ENCODE results near the gene TBC1D4.

Gene TBC1D4

DNA sequence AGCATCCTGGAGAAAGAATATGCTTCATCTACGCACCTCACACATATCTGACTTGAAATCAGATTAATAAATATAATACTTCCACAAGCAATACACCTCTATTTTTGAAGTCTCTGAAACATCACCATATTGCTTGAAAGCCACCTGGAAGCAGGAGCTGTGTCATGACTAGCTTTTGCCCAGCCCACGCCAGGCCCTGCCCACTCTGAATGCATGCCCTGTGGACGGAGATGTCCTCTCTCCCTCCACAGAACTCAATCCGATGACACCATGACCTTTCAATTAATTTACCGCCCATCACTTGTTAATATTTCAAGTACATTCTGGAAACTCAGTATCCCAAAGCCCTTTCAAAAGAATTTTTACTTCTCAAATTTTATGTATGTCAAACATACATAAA is 108.0 kb downstream of the TBC1D4 start:
- H3K4me3 ChIP-seq (replicated peaks; ENCODE audit: low read depth, low read length): no peak overlapping the region
- DNase-seq (ENCODE audit: low read depth): no peak
- TF ChIP-seq, protein P1, sequence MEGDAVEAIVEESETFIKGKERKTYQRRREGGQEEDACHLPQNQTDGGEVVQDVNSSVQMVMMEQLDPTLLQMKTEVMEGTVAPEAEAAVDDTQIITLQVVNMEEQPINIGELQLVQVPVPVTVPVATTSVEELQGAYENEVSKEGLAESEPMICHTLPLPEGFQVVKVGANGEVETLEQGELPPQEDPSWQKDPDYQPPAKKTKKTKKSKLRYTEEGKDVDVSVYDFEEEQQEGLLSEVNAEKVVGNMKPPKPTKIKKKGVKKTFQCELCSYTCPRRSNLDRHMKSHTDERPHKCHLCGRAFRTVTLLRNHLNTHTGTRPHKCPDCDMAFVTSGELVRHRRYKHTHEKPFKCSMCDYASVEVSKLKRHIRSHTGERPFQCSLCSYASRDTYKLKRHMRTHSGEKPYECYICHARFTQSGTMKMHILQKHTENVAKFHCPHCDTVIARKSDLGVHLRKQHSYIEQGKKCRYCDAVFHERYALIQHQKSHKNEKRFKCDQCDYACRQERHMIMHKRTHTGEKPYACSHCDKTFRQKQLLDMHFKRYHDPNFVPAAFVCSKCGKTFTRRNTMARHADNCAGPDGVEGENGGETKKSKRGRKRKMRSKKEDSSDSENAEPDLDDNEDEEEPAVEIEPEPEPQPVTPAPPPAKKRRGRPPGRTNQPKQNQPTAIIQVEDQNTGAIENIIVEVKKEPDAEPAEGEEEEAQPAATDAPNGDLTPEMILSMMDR (IDR thresholded peaks at IDR 0.05; ENCODE audit: low read length, missing control alignments): no peak

DNA sequence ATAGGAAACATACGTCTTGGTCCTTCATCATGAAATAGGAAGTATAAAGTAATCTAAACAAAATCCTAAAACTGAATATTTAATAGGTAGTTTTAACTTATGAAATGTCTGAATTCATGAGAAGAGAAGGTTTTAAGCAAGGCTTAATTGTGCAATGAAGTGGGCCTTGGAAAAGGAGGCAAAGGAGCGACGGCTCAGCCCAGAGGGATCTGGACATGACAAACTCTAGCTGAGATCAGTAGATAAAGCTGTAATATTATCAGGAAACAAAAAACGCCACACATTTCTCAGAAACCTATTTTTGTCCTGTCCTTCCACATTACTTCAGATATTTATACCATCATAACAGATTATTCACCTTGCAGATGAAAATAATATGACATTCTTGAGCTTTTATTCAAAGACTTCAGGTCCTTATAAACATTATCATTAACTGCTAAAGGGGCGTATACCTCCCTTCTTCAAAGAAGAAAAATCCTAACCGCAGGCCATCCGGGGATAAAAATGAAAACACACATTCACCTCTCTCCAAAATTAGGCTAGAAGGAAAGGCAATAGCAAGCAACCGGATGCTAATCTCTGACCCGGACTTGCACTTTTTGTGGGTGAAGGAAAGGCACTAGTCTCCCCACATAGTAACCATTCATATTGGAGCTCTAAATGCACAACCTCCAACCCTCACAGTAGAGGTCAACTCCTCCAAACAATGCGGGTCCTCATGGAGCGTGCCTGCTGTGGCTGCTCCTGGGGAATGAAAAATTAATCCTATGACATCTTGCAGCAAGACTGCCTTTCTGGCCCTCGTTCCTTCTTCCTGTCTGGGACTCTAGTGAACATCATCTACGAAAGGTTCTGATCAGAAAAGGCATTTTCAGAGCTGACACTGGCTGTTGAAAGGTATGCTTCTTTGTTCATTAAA is 108.8 kb downstream of the TBC1D4 start:
- TF ChIP-seq, protein P1 (IDR thresholded peaks at IDR 0.05; ENCODE audit: low read length, missing control alignments): no peak

DNA sequence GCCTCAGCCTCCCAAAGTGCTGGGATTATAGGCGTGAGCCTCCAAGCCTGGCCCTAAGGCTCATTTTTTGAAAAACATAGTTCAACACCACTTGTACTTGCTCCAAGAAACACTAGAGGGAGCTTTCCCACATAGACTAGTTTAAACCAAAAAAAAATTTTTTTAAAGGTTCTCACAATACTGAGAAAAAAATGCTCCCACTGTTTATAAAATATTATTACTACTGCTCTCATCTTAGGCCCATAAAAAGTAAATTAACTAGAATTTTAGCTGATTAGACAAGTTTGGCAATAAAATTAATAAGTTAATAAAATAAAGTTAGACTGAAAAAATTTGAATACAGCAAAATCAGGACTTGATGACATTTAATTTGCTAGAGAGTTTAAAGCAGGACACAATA is 109.5 kb downstream of the TBC1D4 start:
- DNase-seq (ENCODE audit: low read depth): peak; percentile 74
- TF ChIP-seq, protein P1 (IDR thresholded peaks at IDR 0.05; ENCODE audit: low read length, missing control alignments): peak; percentile 68
- H3K4me3 ChIP-seq (replicated peaks; ENCODE audit: low read depth, low read length): no peak overlapping the region

More for the DNA sequence above, 108.8 kb downstream of the TBC1D4 start:
- no peak overlapping the region for H3K4me3 ChIP-seq (replicated peaks; ENCODE audit: low read depth, low read length)
- no peak for DNase-seq (ENCODE audit: low read depth)

DNA sequence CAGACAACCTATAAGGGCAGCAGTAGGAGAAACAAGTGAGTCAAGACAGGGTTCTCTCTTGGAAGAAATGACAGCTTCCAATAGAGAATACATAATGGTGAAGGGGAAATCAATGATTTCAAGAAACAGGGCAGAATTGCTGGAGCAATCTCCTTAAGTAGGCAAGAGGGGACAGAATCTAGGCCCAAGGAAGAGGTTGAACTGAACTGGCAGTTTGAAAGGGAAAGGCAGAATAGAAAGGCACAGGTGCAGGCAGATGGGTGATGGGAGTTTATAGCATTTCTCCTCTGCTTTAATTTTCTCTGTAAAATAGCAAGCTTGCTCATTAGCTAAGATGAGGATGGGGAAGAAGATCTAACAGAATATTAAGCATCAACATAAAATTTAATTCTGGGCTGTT is 110.8 kb downstream of the TBC1D4 start:
- no peak overlapping the region for H3K4me3 ChIP-seq (replicated peaks; ENCODE audit: low read depth, low read length)
- DNase-seq (ENCODE audit: low read depth): no peak
- TF ChIP-seq, protein P1 (IDR thresholded peaks at IDR 0.05; ENCODE audit: low read length, missing control alignments): no peak

DNA sequence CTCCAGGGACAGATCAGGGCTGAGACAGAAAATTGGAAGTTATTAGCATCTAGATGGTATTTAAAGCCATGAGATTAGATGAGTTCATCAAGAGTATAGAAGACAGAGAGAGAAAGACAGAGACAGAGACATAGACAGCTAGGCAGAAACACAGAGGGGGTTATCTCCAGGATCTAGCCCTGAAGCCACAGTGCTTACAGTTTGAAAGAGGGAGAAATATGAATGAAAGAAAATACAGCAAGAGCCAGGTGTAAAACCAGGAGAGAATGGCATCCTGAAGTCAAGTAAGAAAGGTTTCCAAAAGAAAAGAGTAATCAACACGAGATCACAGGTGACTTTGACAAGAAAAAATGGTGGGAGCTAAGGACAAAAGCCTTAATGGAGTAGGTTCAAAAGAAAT is 111.2 kb downstream of the TBC1D4 start:
- TF ChIP-seq, protein P1 (IDR thresholded peaks at IDR 0.05; ENCODE audit: low read length, missing control alignments): no peak

DNA sequence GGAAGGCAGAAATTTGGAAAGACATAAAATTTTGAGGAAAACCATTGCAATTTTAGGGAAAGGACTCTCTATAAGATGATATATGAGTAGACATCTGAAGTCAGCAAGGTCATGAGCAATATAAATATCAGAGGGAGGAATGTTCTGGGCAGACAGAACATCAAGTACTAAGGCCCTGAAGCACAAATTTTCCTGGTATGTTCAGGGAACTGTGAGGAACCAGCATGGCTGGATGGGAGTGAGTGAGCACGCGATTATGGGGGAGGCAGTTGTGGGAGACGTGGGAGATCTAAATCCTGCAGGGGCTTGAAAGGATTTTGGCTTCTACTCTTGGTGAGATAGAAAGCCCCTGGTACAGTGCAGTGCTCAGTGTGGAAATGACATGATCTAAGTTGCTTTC is 112.0 kb downstream of the TBC1D4 start:
- H3K4me3 ChIP-seq (replicated peaks; ENCODE audit: low read depth, low read length): no peak overlapping the region
- TF ChIP-seq, protein P1 (IDR thresholded peaks at IDR 0.05; ENCODE audit: low read length, missing control alignments): no peak
- no peak for DNase-seq (ENCODE audit: low read depth)

More for the DNA sequence above, 111.2 kb downstream of the TBC1D4 start:
- no peak for DNase-seq (ENCODE audit: low read depth)
- no peak overlapping the region for H3K4me3 ChIP-seq (replicated peaks; ENCODE audit: low read depth, low read length)
